ENCODE measurements around the gene GLA. TPM values are rescaled to one million over a fixed set of nuclear protein-coding genes. Genes with fewer than 3 reads are reported as not detected.

GLA gene
- total and polyA plus RNA-seq, 2 of the 8 experiments (the other 6 are each of a cell fraction or from before 2014, with no cell fraction given), result 33.6 to 47.3 TPM

DNA sequence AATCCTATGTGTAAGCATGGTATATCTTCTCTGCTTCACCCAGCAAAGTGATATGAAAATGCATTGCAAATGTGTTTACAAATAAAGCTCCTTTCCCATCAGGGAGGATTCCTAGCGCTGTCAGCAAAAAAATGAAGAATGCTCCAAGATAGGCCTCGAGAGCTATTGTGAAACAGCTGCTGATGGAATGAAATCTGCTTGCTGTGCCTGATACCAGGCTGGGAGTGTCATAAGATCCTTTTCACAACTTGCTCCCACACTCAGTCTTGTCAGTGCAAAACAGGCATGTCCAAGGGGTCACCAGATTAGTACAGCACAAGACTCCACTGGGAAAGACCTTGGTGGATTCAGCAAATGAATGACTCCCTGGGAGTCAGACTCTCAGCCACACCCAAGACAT, 34.4 kb upstream of the GLA start:
- no peak for FAIRE-seq
- no peaks in the 10 kb centered on the region for H3K79me2 ChIP-seq (ENCODE audit: control insufficient read depth in 1 of 2, insufficient read depth in 2 of 2, low read length in 2 of 2)
- POLR2A ChIA-PET (ENCODE audit: partially characterized antibody), result no interaction called here
- H3K14ac ChIP-seq (ENCODE audit: insufficient read length), result no peak overlapping the region
- H4K8ac ChIP-seq (ENCODE audit: extremely low read depth, insufficient read depth, low read length), result no peak overlapping the region
- no peak overlapping the region for H2BK15ac ChIP-seq (ENCODE audit: low read length)
- CTCF ChIA-PET (ENCODE audit: partially characterized antibody), result interaction anchor here (0.9 kb wide), 1 partner anchor 18 kb away, joined by 3 read pairs; no protein-coding TSS in a partner anchor
- no peak overlapping the region for H3K56ac ChIP-seq (replicated peaks; ENCODE audit: insufficient read length, low read depth, low read length)
- H3K9ac ChIP-seq (replicated peaks in 1 of 4; ENCODE audit: extremely low read depth in 1 of 4, low read depth in 3 of 4, low read length in 3 of 4), result no peak overlapping the region
- H2BK20ac ChIP-seq (ENCODE audit: low read length), result no peak overlapping the region
- H3K27ac ChIP-seq (ENCODE audit: low read depth, low read length), result no peak overlapping the region
- no peaks in the 10 kb centered on the region for H3K27me3 ChIP-seq (replicated peaks in 1 of 4; ENCODE audit: control insufficient read depth in 3 of 4, extremely low read depth in 1 of 4, insufficient read depth in 3 of 4, low read length in 3 of 4)
- 100% methylated on average over 2 of the region's 2 CpGs; no CpG with 5 or more reads in 1 of the 2 experiments for WGBS, 2 experiments (ENCODE audit: extremely low coverage in 1 of 2, insufficient coverage in 1 of 2, insufficient read length in 1 of 2, insufficient replicate concordance in 2 of 2, low coverage in 1 of 2, low lambda C conversion rate in 2 of 2, missing lambda C conversion rate in 1 of 2)
- H3K79me1 ChIP-seq (ENCODE audit: low read depth, low read length), result no peaks in the 10 kb centered on the region
- no peak overlapping the region for H4K91ac ChIP-seq (replicated peaks; ENCODE audit: insufficient read length, low read length)
- no peak overlapping the region for H3K4me3 ChIP-seq (ENCODE audit: extremely low read depth in 1 of 4, insufficient read depth in 2 of 4, low read depth in 3 of 4, low read length in 4 of 4)
- H3K23ac ChIP-seq (ENCODE audit: insufficient read length), result no peak overlapping the region
- no peak overlapping the region for H3K4me2 ChIP-seq (ENCODE audit: insufficient read depth in 1 of 2, low read depth in 2 of 2, low read length in 2 of 2)
- no peak overlapping the region for H3K18ac ChIP-seq (ENCODE audit: extremely low read depth, low read length)
- H2BK12ac ChIP-seq (ENCODE audit: low read depth, low read length), result no peak overlapping the region
- no peak overlapping the region for H2AK5ac ChIP-seq (ENCODE audit: low read depth, low read length)
- H2BK5ac ChIP-seq (ENCODE audit: low read depth, low read length), result no peak overlapping the region
- no peaks in the 10 kb centered on the region for H4K20me1 ChIP-seq (replicated peaks in 1 of 2; ENCODE audit: control insufficient read depth in 1 of 2, insufficient read depth in 2 of 2, low read length in 2 of 2)
- H3K4ac ChIP-seq (replicated peaks; ENCODE audit: insufficient read length, low read depth, low read length), result no peak overlapping the region
- peaks cover 0 to 21% (median 7%) of the 10 kb centered on the region in 4 experiments; a peak in 5 of 8 replicates for H3K36me3 ChIP-seq (ENCODE audit: control insufficient read depth in 2 of 4, insufficient read depth in 4 of 4, low read length in 3 of 4)
- H2BK120ac ChIP-seq (replicated peaks; ENCODE audit: low read depth, low read length), result no peak overlapping the region
- H3K23me2 ChIP-seq (ENCODE audit: low read depth, low read length), result no peaks in the 10 kb centered on the region
- H4K5ac ChIP-seq (ENCODE audit: insufficient read length, low read depth, low read length), result no peak overlapping the region
- DNase-seq (ENCODE audit: low read depth in 1 of 2, low spot score in 2 of 2), result no peak
- no peak overlapping the region for H2AFZ ChIP-seq (ENCODE audit: low read length)
- H3K9me3 ChIP-seq (ENCODE audit: insufficient read depth in 2 of 2, low read depth in 1 of 2, low read length in 1 of 2), result peaks cover 2 to 16% of the 10 kb centered on the region in 2 experiments; a peak in 2 of 4 replicates
- no peaks in the 10 kb centered on the region for H3K4me1 ChIP-seq (replicated peaks in 1 of 4; ENCODE audit: control insufficient read depth in 3 of 4, insufficient read depth in 4 of 4, low read length in 3 of 4)
- TF ChIP-seq HDAC6 (IDR thresholded peaks at IDR 0.05; ENCODE audit: low read depth, low read length) (no peak), ASH2L (IDR thresholded peaks at IDR 0.05; ENCODE audit: low read length) (no peak), CBX8 (IDR thresholded peaks at IDR 0.05; ENCODE audit: borderline replicate concordance, low read depth, low read length) (no peak), RBBP5 (IDR thresholded peaks at IDR 0.05; ENCODE audit: borderline replicate concordance, low read depth, low read length) (no peak), CREB1 (IDR thresholded peaks at IDR 0.05) (no peak), NRF1 (IDR thresholded peaks at IDR 0.05; ENCODE audit: low read depth, low read length) (no peak), RAD21 (IDR thresholded peaks at IDR 0.05 in 1 of 2, conservative IDR thresholded peaks at IDR 0.05 in 1 of 2; ENCODE audit: low read depth in 2 of 2, low read length in 2 of 2) (no peak), TBP (IDR thresholded peaks at IDR 0.05; ENCODE audit: low read depth, low read length) (no peak), TEAD4 (IDR thresholded peaks at IDR 0.05; ENCODE audit: low read depth, low read length) (no peak), SIRT6 (IDR thresholded peaks at IDR 0.05; ENCODE audit: low read length) (no peak), GABPA (IDR thresholded peaks at IDR 0.05; ENCODE audit: borderline replicate concordance, insufficient read depth, low read length) (no peak), EZH2 (IDR thresholded peaks at IDR 0.05; ENCODE audit: low read depth, low read length, severe bottlenecking) (no peak), BRCA1 (IDR thresholded peaks at IDR 0.05; ENCODE audit: low read depth, low read length) (no peak), KDM4A (IDR thresholded peaks at IDR 0.05; ENCODE audit: low read depth, low read length, severe bottlenecking) (no peak), CHD1 (IDR thresholded peaks at IDR 0.05; ENCODE audit: low read depth, low read length) (no peak), GTF2F1 (IDR thresholded peaks at IDR 0.05; ENCODE audit: borderline replicate concordance, low read depth, low read length) (no peak)
